ENCODE measurements around the gene ICOS. TPM values are rescaled to one million over a fixed set of nuclear protein-coding genes. Genes with fewer than 3 reads are reported as not detected.

ICOS gene
- total and polyA plus RNA-seq, 2 donors (not counting 1 experiment from before 2014, with no cell fraction given), result not detected

GRCh38 chr2:204010628-204011560 lies 74.3 kb downstream of the ICOS start:
- Histone ChIP-seq H3K27ac (ENCODE audit: insufficient read depth, low read length) (no peak overlapping the region), H3K4me1 (ENCODE audit: control insufficient read depth, extremely low read depth, insufficient read depth, low read length) (no peaks in the 10 kb centered on the region), H3K4me2 (ENCODE audit: extremely low read depth, insufficient read depth, low read length) (no peak overlapping the region), H3K79me2 (ENCODE audit: control insufficient read depth, insufficient read depth, low read length) (no peaks in the 10 kb centered on the region), H3K9me3 (ENCODE audit: control insufficient read depth, insufficient read depth, low read depth, low read length) (no peaks in the 10 kb centered on the region), H3K9ac (ENCODE audit: insufficient read depth, low read length) (no peak overlapping the region), H3K36me3 (ENCODE audit: control insufficient read depth, insufficient read depth, low read length) (no peaks in the 10 kb centered on the region), H3K27me3 (ENCODE audit: control insufficient read depth, insufficient read depth, low read length) (no peaks in the 10 kb centered on the region), H3K4me3 (replicated peaks in 1 of 4; ENCODE audit: control extremely low read depth in 1 of 4, insufficient read depth in 1 of 4, low read depth in 3 of 4, low read length in 4 of 4) (no peak overlapping the region), H4K20me1 (ENCODE audit: control insufficient read depth, extremely low read depth, insufficient read depth, low read length) (no peaks in the 10 kb centered on the region), H2AFZ (ENCODE audit: low read length) (no peak overlapping the region)
- DNase-seq (ENCODE audit: low read depth in 2 of 2), result no peak
- TF ChIP-seq CTCF (conservative IDR thresholded peaks at IDR 0.05 in 1 of 2, IDR thresholded peaks at IDR 0.05 in 1 of 2; ENCODE audit: low read depth in 1 of 2, low read length in 2 of 2) (no peak), EZH2 (IDR thresholded peaks at IDR 0.05; ENCODE audit: low read length, missing control alignments) (no peak)

Other genes starting within 250 kb of the ICOS start
- not detected in 2 replicates for gene CD28, start 230.1 kb upstream of the ICOS start, total RNA-seq
- 0.03 TPM in 1 of 2 replicates, not detected in the other for gene CD28, start 230.1 kb upstream of the ICOS start, polyA plus RNA-seq
- not detected in 2 replicates for gene CTLA4, start 69.0 kb upstream of the ICOS start, total RNA-seq
- not detected in 2 replicates for gene CTLA4, start 69.0 kb upstream of the ICOS start, polyA plus RNA-seq

All from fibroblast of lung (primary cell).